AG04449 (cell line): ENCODE data around the gene CRYBG1.

Experiments
- CTCF ChIA-PET: fragments of 350-600 bp; formaldehyde crosslinking; extraction: SDS; loops from one replicate; lab custom pipeline; 2021; ENCODE audit warnings: antibody characterized with exemption; lab: Yijun Ruan, JAX
- POLR2A ChIA-PET: fragments of 400-600, 350-600 bp; formaldehyde crosslinking; extraction: SDS; loops from one replicate; lab custom pipeline; 2020; ENCODE audit warnings: antibody characterized with exemption, inconsistent platforms; lab: Yijun Ruan, JAX
- DNase-seq: peaks from one replicate; pipeline ENCODE4 v3.0.0-alpha.2; 2010; ENCODE audit warnings: low read depth, low spot score
- H3K4me3 ChIP-seq: 2 replicates; pipeline ENCODE4 v1.5.1; 2011; ENCODE audit warnings: low read depth, mild to moderate bottlenecking, control low read depth, low read length
- CTCF ChIP-seq: IDR thresholded peaks from one replicate; pipeline ENCODE4 v1.5.1; 2011; ENCODE audit warnings: mild to moderate bottlenecking, moderate library complexity, low read length, control low read depth, inconsistent platforms; ENCODE audit not compliant: insufficient read depth; ENCODE audit errors: missing control alignments

The CRYBG1 gene

GRCh38 chr6:106509420-106510089 lies 149.0 kb downstream of the CRYBG1 start:
- ChIA-PET CTCF (interaction anchor here (0.6 to 1.1 kb wide), 5 partner anchors 12 to 488 kb away, joined by 3 to 4 read pairs (median 3); no protein-coding TSS in a partner anchor), POLR2A (no interaction called here)
- peak overlapping the region; percentile 64 for H3K4me3 ChIP-seq
- TF ChIP-seq CTCF = peak; percentile 21
- DNase-seq = no peak

GRCh38 chr6:106510090-106510970 lies 149.8 kb downstream of the CRYBG1 start:
- DNase-seq = no peak
- POLR2A ChIA-PET = interaction anchor here (1.5 kb wide), 1 partner anchor 10 kb away, joined by 5 read pairs; no protein-coding TSS in a partner anchor
- CTCF ChIA-PET = interaction anchor here (0.6 to 3.8 kb wide), 7 partner anchors 9 to 60 kb away, joined by 3 to 25 read pairs (median 4); no protein-coding TSS in a partner anchor
- TF ChIP-seq CTCF = peak; percentile 25
- peak overlapping the region; percentile 64 for H3K4me3 ChIP-seq

GRCh38 chr6:106511288-106512047 lies 151.0 kb downstream of the CRYBG1 start:
- CTCF ChIA-PET = interaction anchor here (0.8 to 3.8 kb wide), 16 partner anchors 10 to 468 kb away, joined by 3 to 25 read pairs (median 4); no protein-coding TSS in a partner anchor
- DNase-seq = no peak

GRCh38 chr6:106512048-106512967 lies 151.8 kb downstream of the CRYBG1 start:
- H3K4me3 ChIP-seq = peak overlapping the region; percentile 76
- ChIA-PET POLR2A (interaction anchor here (1.1 kb wide), 1 partner anchor 36 kb away, joined by 4 read pairs; no protein-coding TSS in a partner anchor), CTCF (interaction anchor here (0.6 to 3.8 kb wide), 16 partner anchors 10 to 467 kb away, joined by 3 to 25 read pairs (median 4); no protein-coding TSS in a partner anchor)

More at GRCh38 chr6:106511288-106512047, 151.0 kb downstream of the CRYBG1 start:
- H3K4me3 ChIP-seq = peak overlapping the region; percentile 76
- POLR2A ChIA-PET = interaction anchor here (1.1 to 1.5 kb wide), 2 partner anchors 8 to 37 kb away, joined by 4 to 5 read pairs; no protein-coding TSS in a partner anchor
- TF ChIP-seq CTCF = no peak

More at GRCh38 chr6:106512048-106512967, 151.8 kb downstream of the CRYBG1 start:
- peak; percentile 35 for TF ChIP-seq CTCF
- no peak for DNase-seq
